Stimulated activated CD4-positive, alpha-beta T cell treated with anti-CD3 and anti-CD28 coated beads, Interleukin-1b, Interleukin-23, amount 100 ng/mL, for 24 hours (primary cell): ENCODE results near the gene PPP4R1.

Experiments
- DNase-seq, 4 experiments: peaks; one replicate each; pipeline ENCODE4 v3.0.0-alpha.2; 2020; ENCODE audit warnings: low read depth in 4 of 4, low spot score in 1 of 4

The PPP4R1 gene

GRCh38 chr18:9549405-9549804 is 65.0 kb downstream of the PPP4R1 start:
- no peak for DNase-seq

- DNase-seq = no peak
These were observed 66.6 kb downstream of the PPP4R1 start for GRCh38 chr18:9547782-9548181.

- DNase-seq = no peak
These were observed 67.9 kb downstream of the PPP4R1 start for GRCh38 chr18:9546468-9546867.

GRCh38 chr18:9545029-9545428 is 69.3 kb downstream of the PPP4R1 start:
- no peak for DNase-seq

- DNase-seq = no peak
These were observed 71.4 kb downstream of the PPP4R1 start for GRCh38 chr18:9542924-9543323.

- DNase-seq = no peak
These were observed 74.4 kb downstream of the PPP4R1 start for GRCh38 chr18:9539938-9540337.

GRCh38 chr18:9539283-9539682 is 75.1 kb downstream of the PPP4R1 start:
- no peak for DNase-seq

- no peak for DNase-seq
These were observed 76.7 kb downstream of the PPP4R1 start for GRCh38 chr18:9537677-9538076.

GRCh38 chr18:9536354-9537152 is 77.8 kb downstream of the PPP4R1 start:
- DNase-seq = no peak

GRCh38 chr18:9535430-9535991 is 78.8 kb downstream of the PPP4R1 start:
- no peak for DNase-seq

GRCh38 chr18:9534844-9535243 is 79.5 kb downstream of the PPP4R1 start:
- no peak for DNase-seq

GRCh38 chr18:9531791-9532410 is 82.5 kb downstream of the PPP4R1 start:
- DNase-seq = no peak

- no peak for DNase-seq
These were observed 83.9 kb downstream of the PPP4R1 start for GRCh38 chr18:9530226-9531009.

- DNase-seq = no peak
These were observed 87.9 kb downstream of the PPP4R1 start for GRCh38 chr18:9526458-9526857.

GRCh38 chr18:9522952-9523351 is 91.4 kb downstream of the PPP4R1 start:
- DNase-seq = no peak

GRCh38 chr18:9521770-9522169 is 92.6 kb downstream of the PPP4R1 start:
- no peak for DNase-seq

- DNase-seq = no peak
These were observed 93.7 kb downstream of the PPP4R1 start for GRCh38 chr18:9520666-9521065.

- no peak for DNase-seq
These were observed 95.0 kb downstream of the PPP4R1 start for GRCh38 chr18:9519399-9519798.

- no peak for DNase-seq
These were observed 96.5 kb downstream of the PPP4R1 start for GRCh38 chr18:9517869-9518268.

GRCh38 chr18:9516437-9517064 is 97.8 kb downstream of the PPP4R1 start:
- DNase-seq = no peak

- no peak for DNase-seq
These were observed 100.3 kb downstream of the PPP4R1 start for GRCh38 chr18:9513971-9514512.
